T-helper 17 cell (primary cell): Measurements from ENCODE around the gene DDX43. TPM values are rescaled to one million over a fixed set of nuclear protein-coding genes. Genes with fewer than 3 reads are reported as not detected.
"Not testable (repeated sequence)": the region's sequence is repeated elsewhere in the genome, so short reads cannot be mapped to it uniquely, and the experiment has no call there.

ENCODE experiments used
- ATAC-seq: fragments of 150-1000 bp; cut with Tn5 transposase; 2 replicates; pipeline ENCODE4 v1.10.0; 2021; ENCODE audit warnings: mild to moderate bottlenecking, moderate library complexity
- DNase-seq, 3 donors: peaks; one replicate each; pipeline versions ENCODE4 v3.0.0 to v3.0.0-alpha.2; 2020 to 2021
- H3K9me3 ChIP-seq: one replicate; pipeline ENCODE4 v1.7.0; 2013; ENCODE audit warnings: low read length, mild to moderate bottlenecking; ENCODE audit not compliant: control insufficient read depth, poor library complexity, severe bottlenecking
- H3K27ac Mint-ChIP-seq: one replicate; pipeline ENCODE4 v1.8.0; 2022; ENCODE audit warnings: mild to moderate bottlenecking, moderate library complexity, mixed read lengths
- H3K27me3 Mint-ChIP-seq: one replicate; pipeline ENCODE4 v1.8.0; 2022; ENCODE audit warnings: mixed read lengths
- H3K36me3 Mint-ChIP-seq: one replicate; pipeline ENCODE4 v1.8.0; 2022; ENCODE audit warnings: low read depth, mixed read lengths
- H3K4me1 Mint-ChIP-seq: one replicate; pipeline ENCODE4 v1.8.0; 2022; ENCODE audit warnings: mild to moderate bottlenecking, mixed read lengths
- H3K4me3 Mint-ChIP-seq: one replicate; pipeline ENCODE4 v1.8.0; 2022; ENCODE audit warnings: mild to moderate bottlenecking, moderate library complexity, mixed read lengths
- total RNA-seq, 4 donors: library from RNA in 2 of 4; stranded (reverse) in 2 of 4; gene quantifications; one replicate each; pipeline ENCODE4 v1.2.3 and lab custom pipeline; 2022 to 2026

DDX43 gene
- total RNA-seq, 2 donors from 2014 or later, result 1.2 to 2.0 TPM

DNA sequence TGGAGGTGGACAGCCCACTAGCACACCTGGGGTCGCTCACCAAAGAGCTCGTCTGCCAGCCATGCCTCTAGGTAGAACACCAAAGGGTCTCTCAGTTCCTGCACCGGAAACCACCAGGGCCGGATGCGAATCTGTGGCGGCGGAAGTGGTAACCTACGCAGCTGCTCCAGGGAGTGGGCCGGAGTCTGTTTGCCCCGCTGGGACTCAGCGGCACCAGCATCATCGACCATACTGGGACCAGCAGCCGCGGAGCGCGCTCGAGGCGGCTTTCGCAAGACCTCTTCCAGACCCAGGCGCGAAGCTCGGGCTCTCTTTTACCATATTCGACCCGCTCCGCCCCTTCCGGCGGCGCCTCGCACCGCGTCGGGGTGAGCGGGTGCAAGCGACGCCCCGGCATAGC is 25.1 kb upstream of the DDX43 start, which contains the start of gene OOEP:
TSS of gene OOEP (minus strand) at position 335 of the 400 bp plus-strand sequence. CDS start at position 230, 105 bp downstream.
- Mint-ChIP-seq H3K36me3 (no peaks in the 10 kb centered on the region), H3K4me1 (no peaks in the 10 kb centered on the region), H3K27me3 (no peaks in the 10 kb centered on the region), H3K27ac (no peak within 1 kb of the TSS), H3K4me3 (no peak within 1 kb of the TSS)
- H3K9me3 ChIP-seq, result no peaks in the 10 kb centered on the region
- ATAC-seq (no peak), DNase-seq (no peak)

DNA sequence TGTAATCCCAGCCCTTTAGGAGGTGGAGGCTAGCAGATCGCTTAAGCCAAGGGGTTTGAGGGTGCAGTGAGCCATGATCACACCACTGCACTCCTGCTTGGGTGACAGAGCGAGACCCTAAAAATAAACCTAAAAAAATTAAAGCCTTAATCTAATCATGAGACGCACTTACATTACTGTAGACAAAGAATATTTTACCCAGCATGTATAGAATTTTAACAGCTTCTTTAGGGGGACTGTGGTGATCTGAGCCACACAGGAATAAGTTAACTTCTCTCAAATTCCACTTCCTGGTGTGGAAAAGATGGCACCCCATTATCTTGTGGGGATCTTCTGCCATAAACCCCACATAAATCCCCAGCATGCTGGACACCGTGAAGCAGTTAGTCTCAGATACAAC is 22.6 kb upstream of the DDX43 start:
- Mint-ChIP-seq H3K36me3 (no peaks in the 10 kb centered on the region), H3K4me3 (no peak overlapping the region), H3K4me1 (no peaks in the 10 kb centered on the region), H3K27me3 (no peaks in the 10 kb centered on the region), H3K27ac (no peak overlapping the region)
- no peaks in the 10 kb centered on the region for H3K9me3 ChIP-seq
- no peak for ATAC-seq
- no peak for DNase-seq

DNA sequence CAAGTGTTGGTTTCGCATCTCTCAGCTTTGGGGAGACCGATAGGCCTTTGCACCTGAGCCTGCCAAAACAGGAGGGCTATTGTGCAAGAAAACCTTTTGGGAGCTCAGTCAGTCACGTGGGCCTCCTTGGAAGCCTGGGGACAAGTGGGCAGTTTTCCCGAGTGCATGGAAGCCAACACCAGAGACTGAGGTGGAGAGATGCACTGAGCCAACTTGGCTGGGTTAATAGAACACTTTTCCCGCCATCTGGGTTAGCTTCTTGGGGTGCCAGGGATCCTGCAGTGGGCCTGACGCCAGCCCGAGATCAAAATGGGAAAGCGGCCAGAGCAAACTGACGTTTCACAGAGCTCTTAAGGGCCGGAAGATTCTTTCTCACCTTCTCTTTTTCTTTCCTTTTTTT is 22.1 kb upstream of the DDX43 start:
- H3K27me3 Mint-ChIP-seq, result no peaks in the 10 kb centered on the region
- no peak overlapping the region for H3K4me3 Mint-ChIP-seq
- H3K4me1 Mint-ChIP-seq, result no peaks in the 10 kb centered on the region
- no peaks in the 10 kb centered on the region for H3K9me3 ChIP-seq
- DNase-seq (no peak), ATAC-seq (no peak)
- no peak overlapping the region for H3K27ac Mint-ChIP-seq
- no peaks in the 10 kb centered on the region for H3K36me3 Mint-ChIP-seq

DNA sequence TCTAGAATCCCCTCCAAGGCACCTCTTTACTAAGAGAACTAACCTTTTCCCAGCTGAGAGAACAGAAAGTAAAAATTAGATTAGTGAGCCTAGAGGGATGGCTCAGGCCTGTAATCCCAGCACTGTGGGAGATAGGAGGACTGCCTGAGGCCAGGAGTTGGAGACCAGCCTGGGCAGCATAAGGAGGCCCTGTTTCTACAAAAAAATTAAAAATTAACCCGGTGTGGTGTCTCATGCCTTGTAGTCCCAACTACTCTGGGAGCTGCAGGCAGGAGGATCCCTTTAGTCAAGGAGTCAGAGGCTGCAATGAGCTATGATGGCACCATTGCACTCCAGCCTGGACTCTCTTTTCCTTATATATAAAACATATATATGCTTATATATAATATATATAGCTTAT is 19.4 kb upstream of the DDX43 start:
- no peaks in the 10 kb centered on the region for H3K36me3 Mint-ChIP-seq

DNA sequence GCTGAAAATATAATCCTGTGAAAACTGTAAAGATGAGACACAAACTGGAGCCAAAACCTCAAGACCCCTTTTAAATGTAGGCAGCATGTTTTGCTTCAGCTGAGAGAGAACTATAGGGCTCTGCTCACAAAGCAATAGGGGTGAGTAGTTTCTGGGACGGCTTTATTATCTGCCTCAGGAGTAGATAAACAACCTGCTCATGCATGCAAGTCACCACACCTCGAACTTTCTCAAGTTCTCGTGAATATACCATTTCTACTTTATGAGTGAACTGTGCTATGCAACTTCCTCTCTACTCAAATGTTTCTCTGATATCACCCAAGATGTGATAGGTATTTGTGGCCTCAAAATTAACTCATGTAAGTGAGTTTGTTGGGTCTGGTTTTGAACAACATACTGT is 17.4 kb upstream of the DDX43 start:
- Mint-ChIP-seq H3K36me3 (peaks cover 3% of the 10 kb centered on the region), H3K4me1 (no peaks in the 10 kb centered on the region), H3K27ac (no peak overlapping the region), H3K4me3 (no peak overlapping the region), H3K27me3 (no peaks in the 10 kb centered on the region)
- ATAC-seq, result no peak
- no peak for DNase-seq
- H3K9me3 ChIP-seq, result no peaks in the 10 kb centered on the region

More for the DNA sequence above, 19.4 kb upstream of the DDX43 start:
- Mint-ChIP-seq H3K27me3 (no peaks in the 10 kb centered on the region), H3K27ac (no peak overlapping the region), H3K4me3 (no peak overlapping the region), H3K4me1 (no peaks in the 10 kb centered on the region)
- ATAC-seq (no peak), DNase-seq (no peak)
- H3K9me3 ChIP-seq, result no peaks in the 10 kb centered on the region

DNA sequence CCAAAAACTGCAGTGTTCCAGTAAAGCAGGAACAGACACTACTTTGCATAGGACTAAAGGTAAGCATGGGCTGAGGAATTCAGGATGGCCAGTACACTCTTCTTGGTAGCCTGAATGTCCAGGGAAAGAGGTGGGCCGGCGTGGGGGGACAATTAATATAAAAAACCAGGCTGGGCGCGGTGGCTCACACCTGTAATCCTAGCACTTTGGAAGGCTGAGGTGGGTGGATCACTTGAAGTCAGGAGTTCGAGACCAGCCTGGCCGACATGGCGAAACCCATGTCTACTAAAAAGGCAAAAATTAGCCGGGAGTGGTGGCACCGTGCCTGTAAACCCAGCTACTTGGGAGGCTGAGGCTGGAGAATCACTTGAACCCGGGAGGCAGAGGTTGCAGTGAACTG is 13.1 kb upstream of the DDX43 start:
- ATAC-seq, H3K9me3 ChIP-seq, H3K4me1 Mint-ChIP-seq, H3K36me3 Mint-ChIP-seq, H3K4me3 Mint-ChIP-seq, DNase-seq, H3K27ac Mint-ChIP-seq, H3K27me3 Mint-ChIP-seq: not testable (repeated sequence)

DNA sequence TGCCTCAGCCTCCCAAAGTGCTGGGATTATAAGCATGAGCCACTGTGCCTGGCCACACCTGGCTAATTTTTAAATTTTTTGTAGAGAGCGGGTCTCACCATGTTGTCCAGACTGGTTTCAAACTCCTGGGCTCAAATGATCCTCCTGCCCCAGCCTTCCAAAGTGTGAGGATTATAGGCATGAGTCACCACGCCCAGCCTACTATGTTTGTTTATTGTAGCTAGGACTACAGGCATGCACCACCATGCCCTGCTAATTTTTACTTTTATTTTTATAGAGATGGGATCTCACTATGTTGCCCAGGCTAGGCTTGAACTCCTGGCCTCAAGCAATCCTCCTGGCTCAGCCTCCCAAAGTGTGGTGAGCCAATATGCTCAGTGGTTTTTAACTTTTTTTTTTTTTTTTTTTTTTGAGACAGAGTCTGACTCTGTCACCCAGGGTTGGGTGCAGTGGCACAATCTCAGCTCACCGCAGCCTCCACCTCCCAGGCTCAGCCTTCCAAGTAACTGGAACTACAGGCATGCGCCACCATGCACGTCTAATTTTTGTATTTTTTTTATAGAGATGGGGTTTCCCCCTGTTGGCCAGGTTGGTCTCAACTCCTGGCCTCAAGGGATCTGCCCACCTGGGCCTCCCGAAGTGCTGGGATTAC is 12.0 kb upstream of the DDX43 start:
- peaks cover 3% of the 10 kb centered on the region for H3K36me3 Mint-ChIP-seq
- H3K4me1 Mint-ChIP-seq, result no peaks in the 10 kb centered on the region
- no peaks in the 10 kb centered on the region for H3K27me3 Mint-ChIP-seq
- H3K4me3 Mint-ChIP-seq, result no peak overlapping the region
- no peaks in the 10 kb centered on the region for H3K9me3 ChIP-seq
- H3K27ac Mint-ChIP-seq, result no peak overlapping the region
- DNase-seq, result no peak
- no peak for ATAC-seq

DNA sequence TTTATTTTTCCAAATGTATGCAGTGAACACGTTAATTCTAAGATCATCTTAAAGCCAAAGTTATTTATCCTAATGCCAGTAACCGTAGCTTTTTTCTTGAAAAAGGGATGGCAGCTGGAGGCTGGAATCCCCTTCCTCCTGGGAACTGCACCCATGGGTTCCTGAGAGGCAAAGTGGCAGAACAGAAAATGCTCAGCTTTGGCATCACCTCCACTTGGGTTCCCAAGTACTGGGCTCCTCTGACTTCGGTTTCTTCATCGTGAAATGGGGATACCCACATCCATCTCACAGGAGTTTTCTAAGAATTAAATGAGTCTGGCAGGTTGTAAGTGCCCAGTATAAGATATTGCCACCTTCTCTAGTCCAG is 6.2 kb upstream of the DDX43 start:
- peaks cover 15% of the 10 kb centered on the region for H3K4me1 Mint-ChIP-seq
- peak overlapping the region; percentile 83 for H3K27ac Mint-ChIP-seq
- DNase-seq (no peak), ATAC-seq (peak; percentile 29)
- H3K36me3 Mint-ChIP-seq, result no peaks in the 10 kb centered on the region
- peak overlapping the region; percentile 87 for H3K4me3 Mint-ChIP-seq
- H3K9me3 ChIP-seq, result no peaks in the 10 kb centered on the region
- H3K27me3 Mint-ChIP-seq, result no peaks in the 10 kb centered on the region

DNA sequence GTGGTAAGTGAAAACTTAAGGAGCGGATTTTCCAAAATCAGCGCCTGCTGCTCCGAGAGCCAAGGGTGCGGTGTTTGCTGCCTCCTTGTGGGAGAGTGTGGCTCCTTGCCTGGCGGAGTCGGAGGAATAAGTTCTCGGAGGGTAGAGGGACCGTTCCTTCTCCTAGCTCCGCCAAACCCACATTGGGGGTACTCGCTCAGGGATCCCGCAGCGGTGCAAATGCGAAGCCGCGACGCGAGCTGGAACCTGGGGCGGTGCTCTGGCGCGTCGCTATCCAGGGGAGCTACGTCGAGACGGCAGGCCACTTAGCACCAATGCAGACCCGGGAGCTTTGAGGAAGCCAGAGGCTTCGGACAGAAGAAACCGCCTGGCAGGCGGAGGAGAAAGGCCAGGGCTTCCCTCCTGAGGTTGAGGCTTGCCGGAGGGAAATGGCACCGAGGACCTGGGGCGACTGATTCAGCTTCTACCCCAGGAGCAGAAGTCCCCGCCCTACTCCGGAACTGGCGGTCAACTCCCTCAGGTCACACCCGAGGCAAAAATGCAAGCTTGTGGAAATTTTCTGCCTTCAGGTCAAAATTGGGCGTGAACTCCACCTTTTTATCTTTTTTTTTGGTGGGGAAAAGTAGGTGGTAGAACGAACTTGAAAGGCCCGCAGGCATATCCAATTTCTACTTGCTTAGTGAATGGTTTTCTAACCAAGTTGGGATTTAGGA is 5.7 kb upstream of the DDX43 start:
- Mint-ChIP-seq H3K27ac (peak overlapping the region; percentile 83), H3K4me3 (peak overlapping the region; percentile 87), H3K27me3 (no peaks in the 10 kb centered on the region), H3K4me1 (peaks cover 15% of the 10 kb centered on the region), H3K36me3 (no peaks in the 10 kb centered on the region)
- DNase-seq (peak; percentile 13 to 41 (median 25)), ATAC-seq (peak; percentile 82)
- no peaks in the 10 kb centered on the region for H3K9me3 ChIP-seq

DNA sequence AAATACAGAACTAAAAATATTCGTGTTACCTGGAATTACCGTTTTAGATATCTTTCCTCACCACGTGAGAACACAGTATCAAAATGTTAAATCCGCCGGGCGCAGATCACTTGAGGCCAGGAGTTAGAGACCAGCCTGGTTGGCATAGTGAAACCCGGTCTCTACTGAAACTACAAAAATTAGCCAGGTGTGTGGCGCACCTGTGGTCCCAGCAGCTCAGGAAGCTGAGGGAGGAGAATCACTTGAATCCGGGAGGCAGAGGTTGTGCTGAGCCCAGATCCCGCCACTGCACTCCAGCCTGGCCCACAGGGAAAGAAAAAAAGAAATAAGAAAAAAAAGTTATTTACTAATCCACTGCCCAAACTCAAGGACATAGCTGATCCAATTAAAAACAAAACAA is 4.8 kb upstream of the DDX43 start:
- Mint-ChIP-seq H3K4me3 (no peak overlapping the region), H3K27me3 (no peaks in the 10 kb centered on the region), H3K4me1 (peaks cover 15% of the 10 kb centered on the region), H3K36me3 (no peaks in the 10 kb centered on the region), H3K27ac (peak overlapping the region; percentile 83)
- H3K9me3 ChIP-seq, result no peaks in the 10 kb centered on the region
- ATAC-seq (no peak), DNase-seq (no peak)

DNA sequence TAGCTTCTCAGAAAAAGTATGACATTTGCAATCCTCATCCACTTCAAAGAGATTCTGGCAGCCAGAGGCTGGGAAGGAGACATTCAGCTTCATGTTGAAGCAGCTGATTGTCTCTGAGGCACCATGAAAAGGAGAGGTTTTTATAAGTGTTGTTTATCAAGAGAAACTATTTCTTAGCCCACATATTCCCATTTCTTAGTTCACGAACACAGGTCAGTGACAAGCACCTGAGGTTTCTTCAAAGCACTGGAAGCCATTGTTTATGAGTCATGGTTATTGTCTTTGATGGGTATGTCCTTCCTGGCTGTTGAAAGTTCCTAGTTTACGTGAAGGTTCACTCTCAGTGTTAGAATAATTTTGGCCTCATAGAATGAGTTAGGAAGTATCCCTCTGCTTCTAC is 3.0 kb upstream of the DDX43 start:
- no peak overlapping the region for H3K4me3 Mint-ChIP-seq

DNA sequence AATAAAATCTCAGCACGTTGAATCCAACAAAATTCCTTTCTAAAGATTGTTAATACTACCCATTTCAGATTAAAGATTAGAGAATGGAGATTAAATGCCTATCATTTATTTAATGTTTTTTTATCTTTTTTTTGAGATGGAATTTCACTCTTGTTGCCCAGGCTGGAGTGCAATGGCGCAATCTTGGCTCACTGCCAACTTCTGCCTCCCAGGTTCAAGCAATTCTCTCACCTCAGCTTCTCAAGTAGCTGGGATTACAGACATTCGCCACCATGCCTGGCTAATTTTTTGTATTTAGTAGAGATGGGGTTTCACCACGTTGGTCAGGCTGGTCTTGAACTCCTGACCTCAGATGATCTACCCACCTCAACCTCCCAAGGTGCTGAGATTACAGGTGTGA is 2.4 kb upstream of the DDX43 start:
- H3K36me3 Mint-ChIP-seq, H3K27me3 Mint-ChIP-seq, H3K9me3 ChIP-seq, DNase-seq, H3K4me3 Mint-ChIP-seq, ATAC-seq: not testable (repeated sequence)
- Mint-ChIP-seq H3K4me1 (peaks cover 15% of the 10 kb centered on the region), H3K27ac (peak overlapping the region; percentile 86)

More for the DNA sequence above, 3.0 kb upstream of the DDX43 start:
- peak; percentile 50 for ATAC-seq
- Mint-ChIP-seq H3K4me1 (peaks cover 15% of the 10 kb centered on the region), H3K27me3 (no peaks in the 10 kb centered on the region), H3K27ac (peak overlapping the region; percentile 86), H3K36me3 (no peaks in the 10 kb centered on the region)
- no peaks in the 10 kb centered on the region for H3K9me3 ChIP-seq
- DNase-seq, result no peak

DNA sequence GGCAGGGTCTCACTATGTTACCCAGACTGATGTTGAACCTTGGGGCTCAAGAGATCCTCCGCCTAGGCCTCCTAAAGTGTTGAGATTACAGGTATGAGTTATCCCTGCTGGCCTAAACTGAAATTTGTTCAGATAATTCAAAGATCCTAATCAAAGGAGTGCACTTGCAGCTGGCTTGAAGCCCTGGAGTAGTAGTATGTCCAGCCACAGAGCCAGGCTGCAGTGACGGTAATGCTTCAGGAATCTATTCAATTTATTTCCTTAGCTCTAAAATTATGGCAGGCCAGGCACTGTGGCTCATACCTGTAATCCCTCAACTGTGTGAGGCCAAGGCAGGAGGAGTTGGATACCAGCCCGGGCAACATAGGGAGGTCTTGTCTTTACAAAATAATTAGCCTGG is 1.4 kb upstream of the DDX43 start:
- no peaks in the 10 kb centered on the region for H3K9me3 ChIP-seq
- ATAC-seq (no peak), DNase-seq (no peak)
- H3K36me3 Mint-ChIP-seq, result no peaks in the 10 kb centered on the region
- H3K4me1 Mint-ChIP-seq, result peaks cover 15% of the 10 kb centered on the region
- no peak overlapping the region for H3K4me3 Mint-ChIP-seq
- H3K27ac Mint-ChIP-seq, result peak overlapping the region; percentile 86
- no peaks in the 10 kb centered on the region for H3K27me3 Mint-ChIP-seq

DNA sequence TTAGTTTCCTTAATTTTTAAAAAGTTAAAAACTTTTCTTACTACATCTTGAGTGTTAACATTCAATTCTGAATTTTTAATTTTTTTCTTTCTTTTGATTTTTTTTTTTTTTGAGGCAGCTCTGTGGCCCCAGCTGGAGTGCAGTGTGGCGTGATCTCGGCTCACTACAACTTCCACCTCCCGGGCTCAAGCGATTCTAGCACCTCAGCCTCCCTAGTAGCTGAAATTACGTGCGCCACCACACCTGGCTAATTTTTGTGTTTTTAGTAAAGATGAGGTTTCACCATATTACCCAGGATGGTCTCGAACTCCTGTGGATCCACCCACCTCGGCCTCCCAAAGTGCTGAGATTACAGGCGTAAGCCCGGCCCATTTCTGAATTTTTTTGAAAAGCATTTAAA is 1.2 kb downstream of the DDX43 start:
- Mint-ChIP-seq H3K4me1 (peaks cover 12% of the 10 kb centered on the region), H3K36me3 (no peaks in the 10 kb centered on the region), H3K27ac (no peak overlapping the region), H3K4me3 (no peak overlapping the region), H3K27me3 (no peaks in the 10 kb centered on the region)
- no peak for DNase-seq
- H3K9me3 ChIP-seq, result no peaks in the 10 kb centered on the region
- ATAC-seq, result no peak
